Aorta (tissue), 5 donors: Measurements from ENCODE around the gene PAX1. TPM values are rescaled to one million over a fixed set of nuclear protein-coding genes. Genes with fewer than 3 reads are reported as not detected.
A peak's percentile ranks its signal among the peaks of the same experiment; 100 is the strongest.

Experiments
- ATAC-seq: fragments of 200-7000 bp; cut with Tn5 transposase; one replicate; pipeline ENCODE4 v1.9.1; 2022; ENCODE audit warnings: moderate library complexity; ENCODE audit not compliant: low FRiP score
- DNase-seq, 2 donors: peaks; one replicate each; pipeline ENCODE4 v3.0.0-alpha.2; 2020
- H3K27ac ChIP-seq, 2 donors: one replicate each; pipeline ENCODE4 v1.5.1; 2013; ENCODE audit warnings: low read length in 2 of 2, mild to moderate bottlenecking in 2 of 2, moderate library complexity in 2 of 2, control low read depth in 1 of 2, inconsistent platforms in 1 of 2, low read depth in 1 of 2
- H3K27me3 ChIP-seq, 2 donors: one replicate each; pipeline ENCODE4 v1.6.1; 2013; ENCODE audit warnings: control low read depth in 1 of 2, low read length in 1 of 2, mild to moderate bottlenecking in 1 of 2, moderate library complexity in 1 of 2; ENCODE audit not compliant: insufficient read depth in 2 of 2, control insufficient read depth in 1 of 2
- H3K36me3 ChIP-seq, 2 donors: one replicate each; pipeline ENCODE4 v1.6.1; 2013; ENCODE audit warnings: control low read depth in 1 of 2, low read length in 1 of 2, mild to moderate bottlenecking in 1 of 2; ENCODE audit not compliant: insufficient read depth in 2 of 2, control insufficient read depth in 1 of 2
- H3K4me1 ChIP-seq, 2 donors: one replicate each; pipeline ENCODE4 v1.6.1; 2013; ENCODE audit warnings: low read length in 2 of 2, control low read depth in 1 of 2, mild to moderate bottlenecking in 1 of 2, moderate library complexity in 1 of 2; ENCODE audit not compliant: insufficient read depth in 2 of 2, control insufficient read depth in 1 of 2
- H3K4me3 ChIP-seq, 2 donors: one replicate each; pipeline ENCODE4 v1.5.1; 2013; ENCODE audit warnings: low read length in 2 of 2, control low read depth in 1 of 2, mild to moderate bottlenecking in 1 of 2
- H3K9me3 ChIP-seq: one replicate; pipeline ENCODE4 v1.6.1; 2013; ENCODE audit warnings: mild to moderate bottlenecking, low read length; ENCODE audit not compliant: control insufficient read depth
- WGBS, 2 donors: extraction: QIAGEN DNeasy Blood & Tissue Kit; methylation state at CpG; one replicate each; pipeline ENCODE4 v1.1.7; 2013; 5-methylcytosine and 5-hydroxymethylcytosine counted together
- intact Hi-C, 2 donors: fragments of 100-400 bp; cut with DNase I; formaldehyde crosslinking; loops; one replicate each; pipeline versions ENCODE4 v1.14.2 to v1.15.0; 2022
- polyA plus RNA-seq, 2 donors: library from polyadenylated mRNA; stranded (reverse); fragments of 200-250 nt; gene quantifications; one replicate each; pipeline ENCODE4 v1.2.3, GENCODE V29; 2013
- total RNA-seq, 2 donors: library from RNA; stranded (reverse); fragmentation: NEBNext Ultra II Directional; extraction: Animal tissue kit (Norgen Biotek cat#: 25700); gene quantifications; one replicate each; pipeline ENCODE4 v1.2.1, GENCODE V29; 2021
- donor health status: healthy with polysubstance abuse.
- donor health status: Bipolar disorder and iron deficiency.
- donor health status: DM: no; HTN: no; CAD: no.
- donor health status: DM: no; HTN: no; CAD: no.
- donor health status: DM: yes; HTN: yes; CAD: no.

PAX1 gene
- total and polyA plus RNA-seq, 4 donors = not detected

DNA sequence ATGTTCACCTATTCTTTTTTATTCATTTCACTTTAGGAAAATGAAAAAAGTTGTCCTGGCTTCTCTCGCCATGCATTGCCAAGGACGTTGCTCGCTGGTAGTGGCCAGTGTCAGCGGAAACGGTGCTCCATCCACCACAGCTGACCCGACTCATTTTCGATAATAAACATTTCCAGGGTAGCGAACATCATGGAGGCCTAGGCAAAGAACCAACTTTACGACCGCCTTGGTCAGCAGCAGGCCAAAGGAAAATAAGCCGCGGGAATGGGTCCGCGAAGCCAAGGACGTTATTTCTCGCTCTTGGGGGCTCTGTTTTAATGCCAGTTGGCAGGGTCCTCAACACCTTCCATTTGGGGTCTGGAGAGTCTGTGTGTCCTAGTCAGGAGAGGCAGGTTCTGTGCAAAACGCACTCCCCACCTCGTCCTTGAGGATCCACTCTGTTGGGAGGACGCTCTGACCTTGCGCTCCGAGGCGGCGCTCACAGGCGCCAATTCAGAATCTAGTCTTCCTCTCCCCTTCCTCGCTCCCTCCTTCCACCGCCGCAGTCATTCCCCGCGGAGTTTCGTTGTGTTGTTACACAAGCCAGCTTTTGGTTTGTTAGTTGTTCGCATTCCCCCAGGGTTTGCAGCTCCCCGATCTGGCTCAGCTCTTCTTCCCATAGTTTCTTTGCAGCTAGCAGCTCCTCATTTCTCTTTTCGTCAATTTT is 4.1 kb upstream of the PAX1 start:
- intact Hi-C loops = no loop called here
- DNase-seq (no peak), ATAC-seq (no peak)
- WGBS, 2 donors = 9 to 15% methylated on average over 33 of the region's 33 CpGs
- H3K4me3 ChIP-seq = no peak overlapping the region
- H3K9me3 ChIP-seq = no peaks in the 10 kb centered on the region
- peaks cover 0 to 2% of the 10 kb centered on the region in 2 donors for H3K27me3 ChIP-seq
- no peaks in the 10 kb centered on the region for H3K36me3 ChIP-seq
- no peak overlapping the region for H3K27ac ChIP-seq
- no peaks in the 10 kb centered on the region for H3K4me1 ChIP-seq

DNA sequence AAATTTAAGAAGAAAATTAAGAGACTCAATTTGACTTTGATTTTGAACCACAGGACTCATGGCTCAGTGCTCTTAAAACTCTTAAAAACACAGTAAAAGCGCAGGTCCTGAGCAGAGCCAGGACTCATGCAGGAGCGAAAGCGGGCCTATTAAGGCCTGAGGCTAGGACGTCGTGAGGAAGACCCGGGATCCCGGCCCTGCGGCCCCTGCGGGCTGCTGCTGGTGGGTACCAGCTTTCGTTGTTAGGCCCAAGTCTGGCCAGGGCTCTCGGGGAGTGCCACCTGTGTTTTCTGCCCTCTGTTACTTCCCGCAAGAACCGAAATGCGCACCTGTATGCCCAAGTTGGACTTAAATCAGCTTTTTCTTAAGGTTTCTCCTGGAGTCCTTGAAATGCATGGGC is 3.4 kb upstream of the PAX1 start:
- H3K4me3 ChIP-seq = no peak overlapping the region
- H3K27ac ChIP-seq = no peak overlapping the region
- ATAC-seq = no peak
- DNase-seq = no peak
- 50 to 55% methylated on average over 14 of the region's 14 CpGs for WGBS, 2 donors
- no peaks in the 10 kb centered on the region for H3K36me3 ChIP-seq
- intact Hi-C loops = no loop called here
- H3K4me1 ChIP-seq = no peaks in the 10 kb centered on the region
- no peaks in the 10 kb centered on the region for H3K9me3 ChIP-seq
- peaks cover 0 to 2% of the 10 kb centered on the region in 2 donors for H3K27me3 ChIP-seq

DNA sequence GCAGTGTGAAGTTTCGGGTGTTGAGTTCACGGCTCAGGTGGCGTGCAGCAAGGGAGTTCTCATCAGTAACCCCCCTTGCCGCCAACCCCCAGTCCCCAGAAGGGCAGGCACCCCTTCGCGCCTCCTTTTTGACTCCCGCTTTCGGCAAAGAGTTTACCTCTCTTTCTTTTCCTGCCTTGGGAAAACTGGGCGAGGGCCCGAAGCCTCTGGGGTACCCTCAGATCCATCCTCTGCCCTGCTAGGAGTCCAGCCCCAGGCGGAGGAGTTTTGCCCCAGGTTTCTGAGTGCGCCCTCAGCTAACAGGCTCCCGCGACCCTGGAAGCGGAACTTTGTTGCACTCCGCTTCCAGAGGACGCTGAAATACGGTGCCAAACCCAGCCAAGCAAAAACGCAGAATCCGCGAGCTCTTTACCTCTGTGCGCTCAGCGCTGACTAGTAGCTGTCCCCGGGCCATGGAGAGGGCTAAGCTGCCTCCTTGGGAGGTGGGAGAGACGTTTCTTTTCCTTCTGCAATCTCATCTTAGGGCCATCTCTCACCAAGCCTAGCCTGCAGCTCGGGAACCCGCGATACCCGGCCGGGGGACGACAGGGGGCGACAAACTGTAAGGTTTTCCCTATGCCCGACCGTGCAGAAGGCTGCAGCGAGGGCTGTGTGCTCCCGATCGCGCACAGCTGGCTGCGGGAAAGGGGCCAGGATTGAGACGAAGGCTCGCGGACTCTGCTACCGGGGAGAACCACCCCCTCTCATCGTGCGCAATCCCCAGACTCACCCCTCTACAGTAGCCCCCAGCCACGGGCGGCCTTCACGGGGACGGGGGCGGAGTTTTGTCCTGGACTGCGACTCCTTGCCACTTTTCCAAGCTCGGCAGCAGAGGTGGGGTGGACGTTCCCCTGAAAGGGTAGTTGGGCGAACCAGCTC is 2.7 kb upstream of the PAX1 start:
- Histone ChIP-seq H3K4me1 (no peaks in the 10 kb centered on the region), H3K36me3 (no peaks in the 10 kb centered on the region), H3K4me3 (no peak overlapping the region), H3K9me3 (no peaks in the 10 kb centered on the region), H3K27ac (no peak overlapping the region), H3K27me3 (peaks cover 0 to 2% of the 10 kb centered on the region in 2 donors)
- peak in 1 of 2 donors; percentile 84 for DNase-seq
- intact Hi-C loops = no loop called here
- WGBS, 2 donors = 4 to 6% methylated on average over 53 to 54 of the region's 54 CpGs
- peak; percentile 36 for ATAC-seq

DNA sequence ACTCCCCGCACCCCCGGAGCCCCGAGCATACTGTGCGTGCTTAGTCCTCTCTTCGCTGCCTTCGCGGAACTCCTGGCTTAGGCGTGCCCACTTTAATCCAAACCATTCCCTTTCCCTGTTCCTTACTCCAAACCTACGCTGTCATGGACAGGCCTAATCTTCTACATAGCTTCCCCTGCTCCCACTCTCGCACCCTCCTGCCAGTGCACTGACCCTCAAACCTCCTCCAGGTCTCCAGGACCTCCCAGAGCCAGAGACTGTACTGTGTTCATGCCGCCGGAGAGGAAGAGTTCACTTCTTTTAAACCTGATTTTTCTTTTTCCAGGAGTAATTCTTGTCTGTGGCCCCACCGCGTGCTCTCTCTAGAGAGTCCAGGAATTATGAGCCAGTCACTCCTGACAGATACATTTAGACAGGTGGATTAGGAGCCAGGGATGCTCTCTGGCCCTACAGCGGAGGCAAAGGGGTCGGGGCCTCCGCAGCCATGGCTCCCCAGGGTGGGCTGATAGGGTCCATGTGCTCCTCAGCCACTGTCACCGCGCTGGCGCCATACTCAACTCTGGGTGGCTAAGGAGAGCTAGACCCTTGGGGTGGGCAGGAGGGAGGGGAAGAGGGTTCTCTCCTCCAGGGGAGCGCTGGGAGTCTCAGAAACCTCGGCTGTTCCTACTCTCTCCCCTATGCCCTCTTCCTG is 1.6 kb upstream of the PAX1 start:
- no peak for ATAC-seq
- intact Hi-C loops = no loop called here
- H3K4me1 ChIP-seq = no peaks in the 10 kb centered on the region
- no peaks in the 10 kb centered on the region for H3K36me3 ChIP-seq
- no peak for DNase-seq
- no peaks in the 10 kb centered on the region for H3K9me3 ChIP-seq
- peaks cover 0 to 2% of the 10 kb centered on the region in 2 donors for H3K27me3 ChIP-seq
- H3K4me3 ChIP-seq = no peak overlapping the region
- 9% methylated on average over 21 to 22 of the region's 22 CpGs for WGBS, 2 donors
- no peak overlapping the region for H3K27ac ChIP-seq

DNA sequence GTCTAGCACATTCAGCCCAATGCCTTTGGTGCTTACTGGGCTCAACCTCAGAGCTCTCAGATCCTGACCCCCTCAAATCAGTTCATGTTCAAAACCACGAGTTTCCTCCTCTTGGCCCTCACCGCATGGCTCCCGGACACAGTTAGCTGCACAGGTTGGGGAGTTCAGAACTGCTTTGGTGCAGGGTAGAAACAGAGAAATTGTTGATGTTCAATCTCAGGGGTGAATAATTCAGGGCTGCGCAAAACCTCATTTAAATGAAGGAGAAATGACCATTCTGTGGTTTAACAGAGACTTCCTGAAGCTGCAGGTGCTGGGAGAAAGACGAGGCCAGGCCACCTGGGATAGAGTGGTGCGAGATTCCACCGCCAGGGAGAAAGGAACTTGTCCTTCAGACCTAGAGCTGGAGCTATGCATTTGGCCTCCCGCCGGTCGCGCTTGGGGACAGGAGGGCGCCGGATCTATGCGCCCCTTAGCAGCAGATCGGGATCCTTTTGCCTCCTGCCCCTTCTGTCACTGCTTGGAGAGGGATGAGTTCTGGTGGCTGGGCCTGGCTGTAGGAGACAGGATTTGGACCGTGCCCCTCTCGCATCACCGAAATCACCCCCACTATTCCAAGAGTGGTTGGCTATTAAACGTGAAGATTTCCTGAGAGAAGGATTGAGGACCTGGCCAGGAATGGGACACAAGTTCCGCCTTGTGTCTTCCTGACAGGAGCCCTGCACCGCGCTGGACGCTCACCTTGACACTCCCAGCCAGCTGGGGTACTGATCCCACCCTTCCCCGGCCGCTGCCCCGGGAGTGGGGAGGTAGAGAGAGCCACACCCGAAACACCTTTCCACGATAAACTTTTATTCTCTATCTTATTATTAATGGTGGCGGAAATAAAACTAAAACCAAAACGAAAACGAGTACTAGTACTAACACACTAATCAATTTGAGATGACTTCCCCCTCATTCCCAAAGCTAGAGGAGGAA is 767 bp upstream of the PAX1 start:
- WGBS, 2 donors = 8 to 11% methylated on average over 31 of the region's 31 CpGs
- intact Hi-C loops = no loop called here
- no peak overlapping the region for H3K4me3 ChIP-seq
- H3K27ac ChIP-seq = no peak overlapping the region
- ATAC-seq (no peak), DNase-seq (no peak)
- H3K27me3 ChIP-seq = peaks cover 0 to 2% of the 10 kb centered on the region in 2 donors
- no peaks in the 10 kb centered on the region for H3K4me1 ChIP-seq
- no peaks in the 10 kb centered on the region for H3K36me3 ChIP-seq
- no peaks in the 10 kb centered on the region for H3K9me3 ChIP-seq

DNA sequence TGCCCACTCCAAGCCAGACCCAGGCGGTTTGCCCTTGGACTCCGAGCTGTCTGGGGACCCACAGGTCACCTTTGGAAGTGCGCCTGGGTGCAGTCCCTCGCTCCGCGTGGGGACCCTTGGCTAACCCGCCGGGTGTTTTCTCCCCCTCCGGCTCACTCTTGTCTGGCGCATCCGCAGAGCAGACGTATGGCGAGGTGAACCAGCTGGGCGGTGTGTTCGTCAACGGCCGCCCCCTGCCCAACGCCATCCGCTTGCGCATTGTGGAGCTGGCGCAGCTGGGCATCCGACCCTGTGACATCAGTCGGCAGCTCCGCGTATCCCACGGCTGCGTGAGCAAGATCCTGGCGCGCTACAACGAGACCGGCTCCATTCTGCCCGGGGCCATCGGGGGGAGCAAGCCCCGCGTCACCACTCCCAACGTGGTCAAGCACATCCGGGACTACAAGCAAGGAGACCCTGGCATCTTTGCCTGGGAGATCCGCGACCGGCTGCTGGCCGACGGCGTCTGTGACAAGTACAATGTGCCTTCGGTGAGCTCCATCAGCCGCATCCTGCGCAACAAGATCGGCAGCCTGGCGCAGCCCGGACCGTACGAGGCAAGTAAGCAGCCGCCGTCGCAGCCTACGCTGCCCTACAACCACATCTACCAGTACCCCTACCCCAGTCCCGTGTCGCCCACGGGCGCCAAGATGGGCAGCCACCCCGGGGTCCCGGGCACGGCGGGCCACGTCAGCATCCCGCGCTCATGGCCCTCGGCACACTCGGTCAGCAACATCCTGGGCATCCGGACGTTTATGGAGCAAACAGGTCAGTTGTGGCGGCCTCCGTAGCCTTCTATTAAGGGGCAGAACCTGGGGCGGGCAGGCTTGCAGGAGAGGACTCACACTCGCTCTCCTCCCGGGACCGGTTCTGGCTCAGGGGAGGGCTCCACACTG is 1.1 kb downstream of the PAX1 start:
- H3K27me3 ChIP-seq = peaks cover 0 to 2% of the 10 kb centered on the region in 2 donors
- intact Hi-C loops = no loop called here
- 4 to 5% methylated on average over 74 to 76 of the region's 76 CpGs for WGBS, 2 donors
- H3K36me3 ChIP-seq = no peaks in the 10 kb centered on the region
- DNase-seq (no peak), ATAC-seq (peak; percentile 28)
- H3K9me3 ChIP-seq = no peaks in the 10 kb centered on the region
- H3K27ac ChIP-seq = no peak overlapping the region
- H3K4me3 ChIP-seq = no peak overlapping the region
- no peaks in the 10 kb centered on the region for H3K4me1 ChIP-seq

DNA sequence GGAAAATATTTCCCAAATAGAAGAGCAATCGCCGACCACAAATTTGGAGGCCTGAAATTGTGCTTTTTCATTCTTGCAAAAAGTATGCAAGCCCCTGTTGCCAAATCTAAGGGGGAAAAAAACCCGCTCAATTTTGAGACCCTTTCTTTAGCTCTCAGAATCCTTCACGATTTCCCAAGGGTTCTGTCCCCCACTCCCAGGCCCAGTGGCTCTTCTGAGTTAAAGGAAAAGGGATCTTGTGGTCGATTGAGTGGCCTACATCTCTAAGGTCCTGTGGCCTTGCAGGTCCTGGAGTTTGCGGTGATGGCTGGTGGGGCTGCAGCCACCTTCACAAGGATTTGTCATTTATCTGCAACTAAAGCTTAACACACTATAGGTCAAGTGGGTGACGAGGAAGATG is 1.8 kb downstream of the PAX1 start:
- ATAC-seq = no peak
- H3K9me3 ChIP-seq = no peaks in the 10 kb centered on the region
- no peak overlapping the region for H3K4me3 ChIP-seq
- H3K27ac ChIP-seq = no peak overlapping the region
- intact Hi-C loops = no loop called here
- DNase-seq = no peak
- H3K27me3 ChIP-seq = peaks cover 0 to 2% of the 10 kb centered on the region in 2 donors
- H3K4me1 ChIP-seq = no peaks in the 10 kb centered on the region
- H3K36me3 ChIP-seq = no peaks in the 10 kb centered on the region
- WGBS, 2 donors = 41 to 56% methylated on average over 7 of the region's 7 CpGs
